GM12891 (cell line): ENCODE results near the gene IGFBP5.

Experiments used
- POLR2A ChIP-seq: IDR thresholded peaks from 2 replicates; pipeline ENCODE4 v1.6.1; 2011; ENCODE audit warnings: low read depth, low read length, control low read depth
- POLR2AphosphoS5 ChIP-seq: IDR thresholded peaks from 2 replicates; pipeline ENCODE4 v1.6.1; 2011; ENCODE audit warnings: low read depth, low read length, control low read depth
- POU2F2 ChIP-seq: IDR thresholded peaks from 2 replicates; pipeline ENCODE4 v1.6.1; 2011; ENCODE audit warnings: low read depth, mild to moderate bottlenecking, control low read depth, low read length, moderate library complexity
- SPI1 ChIP-seq: IDR thresholded peaks from 2 replicates; pipeline ENCODE4 v1.6.1; 2011; ENCODE audit warnings: low read depth, low read length, control low read depth
- TAF1 ChIP-seq: IDR thresholded peaks from 2 replicates; pipeline ENCODE4 v1.6.1; 2011; ENCODE audit warnings: low read depth, low read length, control low read depth

DNA sequence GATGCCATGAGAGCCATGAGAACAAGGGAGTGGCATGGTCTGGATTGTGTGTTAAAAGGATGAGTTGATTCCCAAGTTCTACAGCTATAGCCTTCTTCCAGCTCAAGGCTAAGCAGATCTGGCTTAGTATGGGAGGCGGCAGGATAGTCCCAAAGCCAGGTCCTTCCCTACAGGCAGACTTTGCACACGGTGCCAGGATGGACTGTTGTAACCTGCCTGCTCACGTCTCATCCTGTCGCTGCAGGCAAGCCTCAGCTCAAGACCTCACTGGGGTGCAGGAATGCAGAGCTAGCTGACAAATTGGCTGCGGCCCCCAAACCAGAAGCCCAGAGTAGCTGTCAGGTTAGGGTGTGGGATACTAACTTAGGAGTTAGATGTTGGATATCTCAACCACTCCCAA lies 28.8 kb upstream of the IGFBP5 start:
- TF ChIP-seq POLR2A (no peak), POLR2AphosphoS5 (no peak), TAF1 (no peak), POU2F2 (no peak), SPI1 (no peak)
